Measurements from ENCODE around the gene GFOD2. TPM values are rescaled to one million over a fixed set of nuclear protein-coding genes. Genes with fewer than 3 reads are reported as not detected.

Gene GFOD2
- total and polyA plus RNA-seq, 2 of the 8 experiments (the other 6 are each of a cell fraction or from before 2014, with no cell fraction given) = 21.4 to 33.2 TPM

DNA sequence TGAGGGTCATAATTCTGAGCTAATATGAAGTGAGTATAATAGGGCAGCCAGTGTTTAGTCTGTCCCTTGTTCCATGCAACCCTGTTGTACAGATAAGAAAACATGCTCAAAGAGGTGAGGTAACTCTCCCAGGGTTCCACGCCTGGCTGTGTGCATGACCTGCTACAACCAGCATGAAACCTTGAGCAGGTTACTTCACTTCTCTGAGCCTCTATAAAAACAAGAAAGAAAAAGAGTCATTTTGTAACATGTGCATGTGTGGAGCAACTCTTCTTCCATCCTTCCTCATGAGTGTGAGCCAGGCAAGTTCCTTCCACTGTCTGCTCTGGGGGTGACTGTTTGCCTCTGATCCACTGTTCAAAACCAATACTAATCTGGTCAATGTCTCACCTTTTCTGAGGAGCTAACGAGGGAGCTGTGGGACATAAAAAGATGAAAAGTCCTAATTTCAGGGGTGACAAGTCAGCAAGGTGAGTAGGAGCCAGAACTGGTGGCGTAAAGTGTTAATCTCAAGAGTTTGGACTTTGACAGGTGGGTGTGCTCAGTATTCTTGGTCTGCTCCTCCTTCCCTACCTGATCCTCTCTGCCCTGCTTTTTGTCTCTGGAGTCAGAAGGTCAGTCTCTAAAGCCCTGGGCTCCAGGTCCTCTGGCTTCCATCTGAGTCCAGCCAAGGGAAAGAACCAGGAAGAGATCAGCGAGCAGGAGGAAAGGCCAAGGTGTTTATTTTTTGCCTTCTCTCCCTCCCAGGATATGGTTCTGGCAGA, 21.5 kb downstream of the GFOD2 start:
- Histone ChIP-seq H2AFZ (ENCODE audit: low read length) (no peak overlapping the region), H3K4ac (replicated peaks; ENCODE audit: insufficient read length, low read depth, low read length) (no peak overlapping the region), H3K27me3 (replicated peaks in 1 of 4; ENCODE audit: control insufficient read depth in 3 of 4, extremely low read depth in 1 of 4, insufficient read depth in 3 of 4, low read length in 3 of 4) (no peaks in the 10 kb centered on the region), H3K4me1 (replicated peaks in 1 of 4; ENCODE audit: control insufficient read depth in 3 of 4, insufficient read depth in 4 of 4, low read length in 3 of 4) (peaks cover 0 to 3% (median 2%) of the 10 kb centered on the region in 4 experiments; a peak in 1 of 7 replicates), H3K56ac (replicated peaks; ENCODE audit: insufficient read length, low read depth, low read length) (no peak overlapping the region), H3K14ac (ENCODE audit: insufficient read length) (no peak overlapping the region), H2AK5ac (ENCODE audit: low read depth, low read length) (no peak overlapping the region), H3K4me2 (ENCODE audit: insufficient read depth in 1 of 2, low read depth in 2 of 2, low read length in 2 of 2) (no peak overlapping the region), H3K9ac (replicated peaks in 1 of 4; ENCODE audit: extremely low read depth in 1 of 4, low read depth in 3 of 4, low read length in 3 of 4) (no peak overlapping the region), H2BK5ac (ENCODE audit: low read depth, low read length) (no peak overlapping the region), H3K36me3 (ENCODE audit: control insufficient read depth in 2 of 4, insufficient read depth in 4 of 4, low read length in 3 of 4) (peaks cover 0 to 3% (median 0%) of the 10 kb centered on the region in 4 experiments; a peak in 1 of 8 replicates), H3K18ac (ENCODE audit: extremely low read depth, low read length) (no peak overlapping the region), H3K23ac (ENCODE audit: insufficient read length) (no peak overlapping the region), H3K27ac (ENCODE audit: low read depth, low read length) (no peak overlapping the region), H2BK15ac (ENCODE audit: low read length) (no peak overlapping the region), H3K79me1 (ENCODE audit: low read depth, low read length) (peaks cover 7% of the 10 kb centered on the region; the same call in 1 of the 2 replicates), H4K5ac (ENCODE audit: insufficient read length, low read depth, low read length) (no peak overlapping the region), H2BK12ac (ENCODE audit: low read depth, low read length) (no peak overlapping the region), H3K9me3 (ENCODE audit: insufficient read depth in 2 of 2, low read depth in 1 of 2, low read length in 1 of 2) (peaks cover 0 to 4% of the 10 kb centered on the region in 2 experiments; a peak in 1 of 4 replicates), H3K4me3 (ENCODE audit: extremely low read depth in 1 of 4, insufficient read depth in 2 of 4, low read depth in 3 of 4, low read length in 4 of 4) (no peak overlapping the region), H2BK20ac (ENCODE audit: low read length) (no peak overlapping the region), H4K8ac (ENCODE audit: extremely low read depth, insufficient read depth, low read length) (no peak overlapping the region), H4K20me1 (replicated peaks in 1 of 2; ENCODE audit: control insufficient read depth in 1 of 2, insufficient read depth in 2 of 2, low read length in 2 of 2) (peaks cover 0 to 7% of the 10 kb centered on the region in 2 experiments), H2BK120ac (replicated peaks; ENCODE audit: low read depth, low read length) (no peak overlapping the region), H3K79me2 (ENCODE audit: control insufficient read depth in 1 of 2, insufficient read depth in 2 of 2, low read length in 2 of 2) (peaks cover 0 to 10% of the 10 kb centered on the region in 2 experiments; a peak in 2 of 4 replicates), H3K23me2 (ENCODE audit: low read depth, low read length) (no peaks in the 10 kb centered on the region), H4K91ac (replicated peaks; ENCODE audit: insufficient read length, low read length) (no peak overlapping the region)
- 96% methylated on average over 4 of the region's 4 CpGs; no CpG with 5 or more reads in 1 of the 2 experiments for WGBS, 2 experiments (ENCODE audit: extremely low coverage in 1 of 2, insufficient coverage in 1 of 2, insufficient read length in 1 of 2, insufficient replicate concordance in 2 of 2, low coverage in 1 of 2, low lambda C conversion rate in 2 of 2, missing lambda C conversion rate in 1 of 2)
- CTCF ChIA-PET (ENCODE audit: partially characterized antibody) = interaction anchor here (0.7 to 4.0 kb wide), 6 partner anchors 17 to 177 kb away, joined by 3 to 15 read pairs (median 3); no protein-coding TSS in a partner anchor
- POLR2A ChIA-PET (ENCODE audit: partially characterized antibody) = interaction anchor here (2.2 kb wide), 1 partner anchor 8 kb away, joined by 8 read pairs; no protein-coding TSS in a partner anchor
- no peak for FAIRE-seq
- DNase-seq (ENCODE audit: low read depth in 1 of 2, low spot score in 2 of 2) = no peak
- no peak for TF ChIP-seq GABPA (IDR thresholded peaks at IDR 0.05; ENCODE audit: borderline replicate concordance, insufficient read depth, low read length)
- TF ChIP-seq POLR2AphosphoS5 (IDR thresholded peaks at IDR 0.05; ENCODE audit: low read depth, low read length) = no peak
- TF ChIP-seq JUND (IDR thresholded peaks at IDR 0.05; ENCODE audit: low read length) = no peak
- no peak for TF ChIP-seq SUZ12 (IDR thresholded peaks at IDR 0.05; ENCODE audit: low read length)
- TF ChIP-seq CBX5 (IDR thresholded peaks at IDR 0.05; ENCODE audit: low read depth, low read length) = no peak
- TF ChIP-seq PHF8 (conservative IDR thresholded peaks at IDR 0.05; ENCODE audit: low read depth, low read length) = no peak
- TF ChIP-seq HDAC6 (IDR thresholded peaks at IDR 0.05; ENCODE audit: low read depth, low read length) = no peak
- TF ChIP-seq SAP30 (IDR thresholded peaks at IDR 0.05; ENCODE audit: insufficient read depth, insufficient replicate concordance, low read length) = no peak
- TF ChIP-seq KDM1A (IDR thresholded peaks at IDR 0.05; ENCODE audit: borderline replicate concordance, low read length) = no peak
- no peak for TF ChIP-seq EP300 (IDR thresholded peaks at IDR 0.05; ENCODE audit: borderline replicate concordance in 1 of 2, low read depth in 2 of 2, low read length in 2 of 2)
- no peak for TF ChIP-seq SP1 (IDR thresholded peaks at IDR 0.05; ENCODE audit: low read depth, low read length)
- TF ChIP-seq SIX5 (IDR thresholded peaks at IDR 0.05; ENCODE audit: low read depth, low read length) = no peak

Data from H1 (cell line).